ENCODE data around the gene PCP2. TPM values are rescaled to one million over a fixed set of nuclear protein-coding genes. Genes with fewer than 3 reads are reported as not detected.

Gene PCP2
- polyA plus RNA-seq, 1 donor: 1.5 TPM

DNA sequence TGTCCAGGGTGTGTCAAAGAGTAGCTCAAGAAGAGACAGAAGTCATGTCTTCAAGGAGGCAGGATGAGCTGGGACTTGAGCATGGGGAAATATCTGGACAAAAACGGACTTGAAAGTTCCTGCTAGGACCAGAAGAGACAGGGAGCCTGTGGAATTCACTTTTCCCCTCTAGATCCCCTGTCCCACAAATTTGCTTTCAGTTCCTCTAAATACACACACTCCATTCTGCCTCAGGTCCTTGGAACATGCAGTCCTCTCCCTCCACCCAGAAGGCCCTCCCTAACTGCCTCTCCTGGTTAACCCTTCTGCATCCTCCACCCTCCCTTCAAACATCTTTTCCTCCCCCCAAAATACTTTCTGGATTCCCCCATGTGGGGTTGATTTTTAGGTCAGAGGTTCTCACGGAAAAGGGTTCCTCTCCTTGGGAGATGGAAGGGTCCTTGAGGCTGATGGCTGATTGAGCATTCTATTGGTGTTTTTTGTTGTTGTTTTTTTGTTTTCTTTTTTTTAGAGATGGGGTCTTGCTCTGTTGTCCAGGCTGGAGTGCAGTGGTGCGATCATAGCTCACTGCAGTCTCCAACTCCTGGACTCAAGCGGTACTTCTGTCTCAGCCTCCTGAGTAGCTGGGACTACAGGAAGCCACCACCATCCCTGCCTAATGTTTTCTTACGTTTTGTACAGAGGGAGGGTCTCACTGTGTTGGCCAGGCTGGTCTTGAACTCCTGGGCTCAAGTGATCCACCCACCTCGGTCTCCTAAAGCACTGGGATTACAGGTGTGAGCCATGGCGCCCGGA is 28.4 kb upstream of the PCP2 start:
- no peaks in the 10 kb centered on the region for H3K4me1 ChIP-seq (ENCODE audit: control insufficient read depth, insufficient read depth, low read length)
- no peaks in the 10 kb centered on the region for H3K36me3 ChIP-seq (ENCODE audit: control insufficient read depth, insufficient read depth, low read length)
- no peaks in the 10 kb centered on the region for H3K27me3 ChIP-seq (ENCODE audit: control insufficient read depth, insufficient read depth, low read length)
- no peaks in the 10 kb centered on the region for H3K9me3 ChIP-seq (ENCODE audit: control insufficient read depth, low read depth, low read length)
- WGBS (ENCODE audit: insufficient coverage, low lambda C conversion rate): 60% methylated on average over 1 of the region's 8 CpGs
- no peak overlapping the region for H3K27ac ChIP-seq (ENCODE audit: low read length)
- no peak for DNase-seq
- no peak overlapping the region for H3K4me3 ChIP-seq (ENCODE audit: low read length)

- no peak overlapping the region for H3K4me3 ChIP-seq (ENCODE audit: low read length)
- H3K4me1 ChIP-seq (ENCODE audit: control insufficient read depth, insufficient read depth, low read length): no peaks in the 10 kb centered on the region
- H3K27me3 ChIP-seq (ENCODE audit: control insufficient read depth, insufficient read depth, low read length): no peaks in the 10 kb centered on the region
- no peak overlapping the region for H3K27ac ChIP-seq (ENCODE audit: low read length)
- no peaks in the 10 kb centered on the region for H3K9me3 ChIP-seq (ENCODE audit: control insufficient read depth, low read depth, low read length)
- WGBS (ENCODE audit: insufficient coverage, low lambda C conversion rate): 17% methylated on average over 1 of the region's 9 CpGs
- no peaks in the 10 kb centered on the region for H3K36me3 ChIP-seq (ENCODE audit: control insufficient read depth, insufficient read depth, low read length)
- DNase-seq: no peak
Observed at GRCh38 chr19:7658219-7658686, 24.7 kb upstream of the PCP2 start.

- no peaks in the 10 kb centered on the region for H3K9me3 ChIP-seq (ENCODE audit: control insufficient read depth, low read depth, low read length)
- H3K36me3 ChIP-seq (ENCODE audit: control insufficient read depth, insufficient read depth, low read length): no peaks in the 10 kb centered on the region
- H3K27me3 ChIP-seq (ENCODE audit: control insufficient read depth, insufficient read depth, low read length): no peaks in the 10 kb centered on the region
- no peaks in the 10 kb centered on the region for H3K4me1 ChIP-seq (ENCODE audit: control insufficient read depth, insufficient read depth, low read length)
- no peak overlapping the region for H3K27ac ChIP-seq (ENCODE audit: low read length)
- no CpG with 5 or more reads among the region's 14 CpGs for WGBS (ENCODE audit: insufficient coverage, low lambda C conversion rate)
- no peak overlapping the region for H3K4me3 ChIP-seq (ENCODE audit: low read length)
- no peak for DNase-seq
Observed at GRCh38 chr19:7657131-7657751, 23.7 kb upstream of the PCP2 start.

GRCh38 chr19:7655581-7655980 is 22.1 kb upstream of the PCP2 start:
- no peaks in the 10 kb centered on the region for H3K36me3 ChIP-seq (ENCODE audit: control insufficient read depth, insufficient read depth, low read length)
- no peak overlapping the region for H3K4me3 ChIP-seq (ENCODE audit: low read length)
- WGBS (ENCODE audit: insufficient coverage, low lambda C conversion rate): 90% methylated on average over 5 of the region's 8 CpGs
- peaks cover 5% of the 10 kb centered on the region for H3K27me3 ChIP-seq (ENCODE audit: control insufficient read depth, insufficient read depth, low read length)
- H3K4me1 ChIP-seq (ENCODE audit: control insufficient read depth, insufficient read depth, low read length): no peaks in the 10 kb centered on the region
- no peak for DNase-seq
- no peaks in the 10 kb centered on the region for H3K9me3 ChIP-seq (ENCODE audit: control insufficient read depth, low read depth, low read length)
- no peak overlapping the region for H3K27ac ChIP-seq (ENCODE audit: low read length)

GRCh38 chr19:7654401-7654800 is 20.9 kb upstream of the PCP2 start:
- no peaks in the 10 kb centered on the region for H3K4me1 ChIP-seq (ENCODE audit: control insufficient read depth, insufficient read depth, low read length)
- WGBS (ENCODE audit: insufficient coverage, low lambda C conversion rate): 100% methylated on average over 1 of the region's 8 CpGs

GRCh38 chr19:7652061-7652641 is 18.6 kb upstream of the PCP2 start:
- Histone ChIP-seq H3K27me3 (ENCODE audit: control insufficient read depth, insufficient read depth, low read length) (peaks cover 5% of the 10 kb centered on the region), H3K27ac (ENCODE audit: low read length) (no peak overlapping the region), H3K4me1 (ENCODE audit: control insufficient read depth, insufficient read depth, low read length) (no peaks in the 10 kb centered on the region), H3K36me3 (ENCODE audit: control insufficient read depth, insufficient read depth, low read length) (peaks cover 3% of the 10 kb centered on the region), H3K4me3 (ENCODE audit: low read length) (no peak overlapping the region), H3K9me3 (ENCODE audit: control insufficient read depth, low read depth, low read length) (no peaks in the 10 kb centered on the region)
- WGBS (ENCODE audit: insufficient coverage, low lambda C conversion rate): no CpG with 5 or more reads among the region's 28 CpGs
- peak; percentile 77 to 81 for DNase-seq

More at GRCh38 chr19:7654401-7654800, 20.9 kb upstream of the PCP2 start:
- H3K27ac ChIP-seq (ENCODE audit: low read length): no peak overlapping the region
- peaks cover 5% of the 10 kb centered on the region for H3K27me3 ChIP-seq (ENCODE audit: control insufficient read depth, insufficient read depth, low read length)
- no peaks in the 10 kb centered on the region for H3K9me3 ChIP-seq (ENCODE audit: control insufficient read depth, low read depth, low read length)
- H3K4me3 ChIP-seq (ENCODE audit: low read length): no peak overlapping the region
- no peak for DNase-seq
- no peaks in the 10 kb centered on the region for H3K36me3 ChIP-seq (ENCODE audit: control insufficient read depth, insufficient read depth, low read length)

GRCh38 chr19:7650148-7650547 is 16.6 kb upstream of the PCP2 start:
- no peak for DNase-seq
- H3K27ac ChIP-seq (ENCODE audit: low read length): no peak overlapping the region
- no peaks in the 10 kb centered on the region for H3K4me1 ChIP-seq (ENCODE audit: control insufficient read depth, insufficient read depth, low read length)
- no peaks in the 10 kb centered on the region for H3K9me3 ChIP-seq (ENCODE audit: control insufficient read depth, low read depth, low read length)
- H3K4me3 ChIP-seq (ENCODE audit: low read length): no peak overlapping the region
- peaks cover 5% of the 10 kb centered on the region for H3K27me3 ChIP-seq (ENCODE audit: control insufficient read depth, insufficient read depth, low read length)
- H3K36me3 ChIP-seq (ENCODE audit: control insufficient read depth, insufficient read depth, low read length): peaks cover 11% of the 10 kb centered on the region
- WGBS (ENCODE audit: insufficient coverage, low lambda C conversion rate): no CpG with 5 or more reads among the region's 2 CpGs

DNA sequence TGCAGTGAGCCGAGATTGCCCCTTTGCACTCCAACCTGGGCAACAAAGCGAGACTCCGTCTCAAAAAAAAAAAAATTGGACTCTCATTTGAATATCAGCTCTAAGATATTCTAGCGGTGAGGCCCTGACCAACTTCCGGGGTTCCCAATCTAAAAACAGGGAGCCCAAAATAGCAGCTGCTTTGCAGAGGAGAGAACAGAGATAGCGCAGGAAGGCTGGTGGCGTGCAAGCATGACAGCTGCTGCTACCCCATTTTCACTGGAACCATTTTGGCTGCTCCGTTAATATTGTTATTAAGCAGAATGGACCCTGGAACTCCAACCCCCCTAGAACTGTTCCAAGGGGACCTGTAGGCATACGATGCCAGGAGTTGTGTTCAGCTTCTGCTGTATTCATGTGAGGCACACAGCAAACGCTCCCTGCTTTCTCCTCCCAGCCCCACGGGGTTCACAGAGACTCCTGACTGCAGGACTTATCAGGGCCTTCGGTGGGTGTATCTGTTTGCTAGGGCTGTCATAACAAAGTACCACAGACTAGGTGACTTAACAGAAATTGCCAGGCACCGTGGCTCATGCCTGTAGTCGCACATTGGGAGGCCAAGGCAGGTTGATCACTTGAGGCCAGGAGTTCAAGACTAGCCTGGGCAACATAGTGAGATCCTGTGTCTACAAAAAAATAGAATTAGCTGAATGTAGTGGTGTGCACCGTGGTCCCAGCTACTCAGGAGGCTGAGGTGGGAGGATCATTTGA is 14.9 kb upstream of the PCP2 start:
- H3K9me3 ChIP-seq (ENCODE audit: control insufficient read depth, low read depth, low read length): no peaks in the 10 kb centered on the region
- H3K36me3 ChIP-seq (ENCODE audit: control insufficient read depth, insufficient read depth, low read length): peaks cover 16% of the 10 kb centered on the region
- DNase-seq: no peak
- H3K4me3 ChIP-seq (ENCODE audit: low read length): no peak overlapping the region
- H3K27ac ChIP-seq (ENCODE audit: low read length): no peak overlapping the region
- no peaks in the 10 kb centered on the region for H3K4me1 ChIP-seq (ENCODE audit: control insufficient read depth, insufficient read depth, low read length)
- WGBS (ENCODE audit: insufficient coverage, low lambda C conversion rate): no CpG with 5 or more reads among the region's 15 CpGs
- H3K27me3 ChIP-seq (ENCODE audit: control insufficient read depth, insufficient read depth, low read length): peaks cover 5% of the 10 kb centered on the region

DNA sequence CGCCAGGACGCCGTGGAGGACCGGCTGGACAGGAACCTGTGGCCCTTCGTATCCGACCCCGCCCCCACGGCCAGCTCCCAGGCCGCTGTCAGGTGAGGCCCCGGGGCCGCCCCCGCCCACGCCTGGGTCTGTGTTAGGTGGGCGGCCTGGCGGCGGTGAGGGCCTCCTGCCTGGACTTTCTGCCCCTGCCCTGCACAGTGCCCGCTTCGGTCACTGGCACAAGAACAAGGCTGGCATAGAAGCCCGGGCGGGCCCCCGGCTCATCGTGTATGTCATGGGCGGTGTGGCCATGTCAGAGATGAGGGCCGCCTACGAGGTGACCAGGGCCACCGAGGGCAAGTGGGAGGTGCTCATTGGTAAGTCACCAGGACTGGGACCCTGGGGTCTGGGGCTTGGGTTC is 13.6 kb upstream of the PCP2 start:
- Histone ChIP-seq H3K4me3 (ENCODE audit: low read length) (no peak overlapping the region), H3K27me3 (ENCODE audit: control insufficient read depth, insufficient read depth, low read length) (peaks cover 5% of the 10 kb centered on the region), H3K27ac (ENCODE audit: low read length) (no peak overlapping the region), H3K9me3 (ENCODE audit: control insufficient read depth, low read depth, low read length) (no peaks in the 10 kb centered on the region), H3K4me1 (ENCODE audit: control insufficient read depth, insufficient read depth, low read length) (no peaks in the 10 kb centered on the region), H3K36me3 (ENCODE audit: control insufficient read depth, insufficient read depth, low read length) (peaks cover 21% of the 10 kb centered on the region)
- no CpG with 5 or more reads among the region's 26 CpGs for WGBS (ENCODE audit: insufficient coverage, low lambda C conversion rate)
- no peak for DNase-seq

DNA sequence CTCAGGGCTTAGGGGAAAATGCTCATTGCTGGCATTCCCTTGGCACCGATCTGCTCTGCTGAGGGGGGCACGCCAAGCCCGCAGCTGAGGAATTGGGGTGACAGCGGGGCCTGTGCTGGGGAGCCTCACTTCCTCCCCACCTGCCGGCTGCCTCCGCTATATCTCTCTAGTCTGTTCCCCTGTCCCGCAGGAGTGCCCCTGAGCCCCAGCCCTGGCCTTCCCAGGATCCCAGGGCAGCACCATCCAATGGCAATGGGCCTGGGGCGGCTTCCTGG is 12.8 kb upstream of the PCP2 start:
- no CpG with 5 or more reads among the region's 8 CpGs for WGBS (ENCODE audit: insufficient coverage, low lambda C conversion rate)
- Histone ChIP-seq H3K27me3 (ENCODE audit: control insufficient read depth, insufficient read depth, low read length) (peaks cover 5% of the 10 kb centered on the region), H3K9me3 (ENCODE audit: control insufficient read depth, low read depth, low read length) (no peaks in the 10 kb centered on the region), H3K27ac (ENCODE audit: low read length) (no peak overlapping the region), H3K36me3 (ENCODE audit: control insufficient read depth, insufficient read depth, low read length) (peaks cover 22% of the 10 kb centered on the region), H3K4me1 (ENCODE audit: control insufficient read depth, insufficient read depth, low read length) (no peaks in the 10 kb centered on the region), H3K4me3 (ENCODE audit: low read length) (no peak overlapping the region)
- no peak for DNase-seq

Data from large intestine (tissue), 3 donors.